Activated CD8-positive, alpha-beta T cell treated with anti-CD3 and anti-CD28 coated beads for 36 hours (primary cell): ENCODE measurements around the gene HSPA1A. TPM values are rescaled to one million over a fixed set of nuclear protein-coding genes. Genes with fewer than 3 reads are reported as not detected.

Experiments used
- ATAC-seq: fragments of 200-7000 bp; cut with Tn5 transposase; one replicate; pipeline ENCODE4 v1.10.0; 2021; ENCODE audit warnings: mild to moderate bottlenecking, moderate library complexity
- CTCF ChIA-PET: fragments of 350-600 bp; sonication (Branson Sonifier 250); formaldehyde crosslinking; loops from one replicate; lab custom pipeline; 2021; ENCODE audit warnings: antibody characterized with exemption; lab: Charles Lee
- POLR2A ChIA-PET: fragments of 350-600 bp; sonication (Branson Sonifier 250); formaldehyde crosslinking; loops from one replicate; lab custom pipeline; 2021; ENCODE audit warnings: antibody characterized with exemption; lab: Charles Lee
- DNase-seq: peaks from one replicate; pipeline ENCODE4 v3.0.0-alpha.2; 2020
- H3K27ac Mint-ChIP-seq: one replicate; pipeline ENCODE4 v1.8.0; 2021; ENCODE audit warnings: mild to moderate bottlenecking, mixed read lengths
- H3K27me3 Mint-ChIP-seq: one replicate; pipeline ENCODE4 v1.8.0; 2021; ENCODE audit warnings: mixed read lengths
- H3K36me3 Mint-ChIP-seq: one replicate; pipeline ENCODE4 v1.8.0; 2021; ENCODE audit warnings: low read depth, mixed read lengths
- H3K4me1 Mint-ChIP-seq: one replicate; pipeline ENCODE4 v1.8.0; 2021; ENCODE audit warnings: low read depth, mixed read lengths
- H3K4me3 Mint-ChIP-seq: one replicate; pipeline ENCODE4 v1.8.0; 2021; ENCODE audit warnings: mild to moderate bottlenecking, moderate library complexity, mixed read lengths
- H3K9me3 Mint-ChIP-seq: one replicate; pipeline ENCODE4 v1.8.0; 2021; ENCODE audit warnings: mixed read lengths
- CTCF ChIP-seq: fragments of 200-600 bp; IDR thresholded peaks from one replicate; pipeline ENCODE4 v1.8.0; 2022; ENCODE audit warnings: antibody characterized with exemption, mild to moderate bottlenecking
- intact Hi-C: fragments of 100-400 bp; cut with micrococcal nuclease; formaldehyde crosslinking; loops from one replicate; pipeline ENCODE4 v1.10.0; 2022
- total RNA-seq, 2 experiments: library from RNA; stranded (reverse); gene quantifications; one replicate each; pipeline ENCODE4 v1.2.3, GENCODE V29; 2021

The HSPA1A gene
- total RNA-seq, 2 experiments from 2014 or later: 36.6 to 37.8 TPM

- DNase-seq: no peak
- no peaks in the 10 kb centered on the region for H3K27me3 Mint-ChIP-seq
- POLR2A ChIA-PET: interaction anchor here (0.6 to 1.7 kb wide), 9 partner anchors 12 to 236 kb away, joined by 3 to 5 read pairs (median 3); partner anchors contain the start of genes DDX39B, LSM2, LTB and MSH5
- H3K36me3 Mint-ChIP-seq: peaks cover 29% of the 10 kb centered on the region
- no peak for TF ChIP-seq CTCF
- CTCF ChIA-PET: interaction anchor here (0.7 to 5.5 kb wide), 4 partner anchors 8 to 38 kb away, joined by 3 to 34 read pairs (median 15); partner anchors contain the start of genes LSM2 and MSH5
- peak overlapping the region; percentile 15 for H3K4me3 Mint-ChIP-seq
- ATAC-seq: no peak
- H3K4me1 Mint-ChIP-seq: peaks cover 33% of the 10 kb centered on the region
- H3K27ac Mint-ChIP-seq: peak overlapping the region; percentile 73
- no peaks in the 10 kb centered on the region for H3K9me3 Mint-ChIP-seq
- intact Hi-C loops: no loop called here
Observed at GRCh38 chr6:31777667-31778050, 37.7 kb upstream of the HSPA1A start.

- Mint-ChIP-seq H3K36me3 (peaks cover 33% of the 10 kb centered on the region), H3K27ac (no peak overlapping the region)
- CTCF ChIA-PET: interaction anchor here (1.3 to 5.5 kb wide), 3 partner anchors 9 to 29 kb away, joined by 4 to 34 read pairs (median 26); partner anchors contain the start of gene LSM2
Observed at GRCh38 chr6:31778193-31778592, 37.1 kb upstream of the HSPA1A start.

GRCh38 chr6:31778999-31779885, 36.1 kb upstream of the HSPA1A start:
- H3K36me3 Mint-ChIP-seq: peaks cover 37% of the 10 kb centered on the region
- POLR2A ChIA-PET: interaction anchor here (0.5 to 1.1 kb wide), 3 partner anchors 20 to 118 kb away, joined by 3 to 4 read pairs (median 3); no protein-coding TSS in a partner anchor
- intact Hi-C loops: no loop called here
- H3K9me3 Mint-ChIP-seq: no peaks in the 10 kb centered on the region
- CTCF ChIA-PET: interaction anchor here (4.2 to 5.5 kb wide), 2 partner anchors 10 to 11 kb away, joined by 26 to 34 read pairs; no protein-coding TSS in a partner anchor
- H3K27ac Mint-ChIP-seq: no peak overlapping the region
- ATAC-seq: no peak
- peaks cover 28% of the 10 kb centered on the region for H3K4me1 Mint-ChIP-seq
- TF ChIP-seq CTCF: no peak
- no peak overlapping the region for H3K4me3 Mint-ChIP-seq
- no peaks in the 10 kb centered on the region for H3K27me3 Mint-ChIP-seq
- no peak for DNase-seq

More at GRCh38 chr6:31778193-31778592, 37.1 kb upstream of the HSPA1A start:
- POLR2A ChIA-PET: interaction anchor here (0.8 to 1.7 kb wide), 7 partner anchors 12 to 236 kb away, joined by 3 to 5 read pairs (median 4); partner anchors contain the start of genes DDX39B, MSH5 and VARS1
- TF ChIP-seq CTCF: no peak
- H3K4me3 Mint-ChIP-seq: no peak overlapping the region
- intact Hi-C loops: no loop called here
- ATAC-seq: no peak
- DNase-seq: no peak
- H3K4me1 Mint-ChIP-seq: peaks cover 30% of the 10 kb centered on the region
- no peaks in the 10 kb centered on the region for H3K9me3 Mint-ChIP-seq
- no peaks in the 10 kb centered on the region for H3K27me3 Mint-ChIP-seq

GRCh38 chr6:31779908-31780307, 35.4 kb upstream of the HSPA1A start:
- H3K27ac Mint-ChIP-seq: no peak overlapping the region
- no peaks in the 10 kb centered on the region for H3K9me3 Mint-ChIP-seq
- H3K4me1 Mint-ChIP-seq: peaks cover 25% of the 10 kb centered on the region
- TF ChIP-seq CTCF: no peak
- H3K36me3 Mint-ChIP-seq: peaks cover 44% of the 10 kb centered on the region
- POLR2A ChIA-PET: interaction anchor here (0.6 kb wide), 1 partner anchor 52 kb away, joined by 3 read pairs; no protein-coding TSS in a partner anchor
- no peak overlapping the region for H3K4me3 Mint-ChIP-seq
- H3K27me3 Mint-ChIP-seq: no peaks in the 10 kb centered on the region
- intact Hi-C loops: no loop called here
- DNase-seq (no peak), ATAC-seq (no peak)
- CTCF ChIA-PET: interaction anchor here (4.2 to 5.5 kb wide), 2 partner anchors 10 to 11 kb away, joined by 26 to 34 read pairs; no protein-coding TSS in a partner anchor
